IPS DF 6.9 (cell line): ENCODE measurements around the gene GBF1.

Source experiments
- DNase-seq: peaks from one replicate; pipeline ENCODE4 v3.0.0-alpha.2; 2013; ENCODE audit warnings: low read depth, low spot score
- H3K27ac ChIP-seq: one replicate; pipeline ENCODE4 v1.5.1; 2013; ENCODE audit warnings: low read length, control low read depth
- H3K27me3 ChIP-seq: 2 replicates; pipeline ENCODE4 v1.6.1; 2013; ENCODE audit warnings: mild to moderate bottlenecking, low read length; ENCODE audit not compliant: control insufficient read depth, insufficient read depth
- H3K36me3 ChIP-seq: 2 replicates; pipeline ENCODE4 v1.6.1; 2013; ENCODE audit warnings: low read length; ENCODE audit not compliant: control insufficient read depth, insufficient read depth
- H3K4me1 ChIP-seq: 2 replicates; pipeline ENCODE4 v1.6.1; 2013; ENCODE audit warnings: low read length; ENCODE audit not compliant: control insufficient read depth, insufficient read depth
- H3K4me3 ChIP-seq: 2 replicates; pipeline ENCODE4 v1.5.1; 2013; ENCODE audit warnings: mild to moderate bottlenecking, low read length
- H3K9me3 ChIP-seq: 2 replicates; pipeline ENCODE4 v1.6.1; 2013; ENCODE audit warnings: low read length, inconsistent platforms; ENCODE audit not compliant: control insufficient read depth, insufficient read depth
- WGBS: extraction: QIAGEN DNeasy Blood & Tissue Kit; methylation state at CpG from one replicate; pipeline ENCODE4 v1.1.7; 2013; ENCODE audit warnings: mixed read lengths, missing lambda C conversion rate; ENCODE audit not compliant: insufficient read length, insufficient coverage; 5-methylcytosine and 5-hydroxymethylcytosine counted together

The GBF1 gene

DNA sequence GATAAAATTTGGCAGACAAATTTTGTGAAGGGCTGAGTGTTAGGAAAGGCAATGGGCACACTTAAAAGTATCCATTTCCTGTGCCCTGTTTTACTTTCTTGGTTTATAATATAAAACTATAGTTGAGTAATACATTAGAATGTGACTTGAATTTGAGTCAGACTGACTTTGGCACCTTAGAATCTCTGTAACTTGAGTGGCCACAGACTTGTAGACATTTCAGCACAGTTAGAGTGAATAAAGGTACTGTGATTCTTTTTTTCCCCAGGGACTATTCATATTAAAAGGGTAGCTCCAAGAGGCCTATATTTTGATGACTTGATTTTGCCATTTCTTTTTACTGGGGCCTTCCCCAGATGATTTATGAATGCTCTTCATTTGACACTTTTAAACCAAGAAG, 22.4 kb downstream of the GBF1 start:
- Histone ChIP-seq H3K27me3 (no peaks in the 10 kb centered on the region), H3K9me3 (no peaks in the 10 kb centered on the region), H3K4me1 (no peaks in the 10 kb centered on the region), H3K27ac (no peak overlapping the region), H3K36me3 (no peaks in the 10 kb centered on the region), H3K4me3 (no peak overlapping the region)
- no peak for DNase-seq

- H3K27ac ChIP-seq, result no peak overlapping the region
- no peaks in the 10 kb centered on the region for H3K36me3 ChIP-seq
- H3K27me3 ChIP-seq, result no peaks in the 10 kb centered on the region
- H3K9me3 ChIP-seq, result no peaks in the 10 kb centered on the region
- H3K4me3 ChIP-seq, result no peak overlapping the region
- H3K4me1 ChIP-seq, result no peaks in the 10 kb centered on the region
- no peak for DNase-seq
Measured at GRCh38 chr10:102268375-102268888, 23.1 kb downstream of the GBF1 start.

- DNase-seq, result no peak
- H3K4me1 ChIP-seq, result no peaks in the 10 kb centered on the region
- no CpG with 5 or more reads among the region's 3 CpGs for WGBS
- H3K27me3 ChIP-seq, result no peaks in the 10 kb centered on the region
- no peak overlapping the region for H3K27ac ChIP-seq
- H3K4me3 ChIP-seq, result no peak overlapping the region
- no peaks in the 10 kb centered on the region for H3K36me3 ChIP-seq
- no peaks in the 10 kb centered on the region for H3K9me3 ChIP-seq
Measured at GRCh38 chr10:102269017-102269416, 23.7 kb downstream of the GBF1 start.

- WGBS, result no CpG with 5 or more reads among the region's 1 CpG
- Histone ChIP-seq H3K36me3 (no peaks in the 10 kb centered on the region), H3K4me3 (no peak overlapping the region), H3K4me1 (no peaks in the 10 kb centered on the region), H3K9me3 (no peaks in the 10 kb centered on the region), H3K27ac (no peak overlapping the region), H3K27me3 (no peaks in the 10 kb centered on the region)
- DNase-seq, result no peak
Measured at GRCh38 chr10:102274062-102274461, 28.7 kb downstream of the GBF1 start.

- no CpG with 5 or more reads among the region's 2 CpGs for WGBS
- no peaks in the 10 kb centered on the region for H3K4me1 ChIP-seq
- no peaks in the 10 kb centered on the region for H3K36me3 ChIP-seq
- no peak overlapping the region for H3K27ac ChIP-seq
- DNase-seq, result no peak
- no peak overlapping the region for H3K4me3 ChIP-seq
- H3K27me3 ChIP-seq, result no peaks in the 10 kb centered on the region
- no peaks in the 10 kb centered on the region for H3K9me3 ChIP-seq
Measured at GRCh38 chr10:102275343-102275742, 30.0 kb downstream of the GBF1 start.

GRCh38 chr10:102279104-102279503, 33.8 kb downstream of the GBF1 start:
- Histone ChIP-seq H3K36me3 (no peaks in the 10 kb centered on the region), H3K27ac (no peak overlapping the region), H3K27me3 (no peaks in the 10 kb centered on the region), H3K4me3 (no peak overlapping the region), H3K4me1 (no peaks in the 10 kb centered on the region), H3K9me3 (no peaks in the 10 kb centered on the region)
- no peak for DNase-seq

DNA sequence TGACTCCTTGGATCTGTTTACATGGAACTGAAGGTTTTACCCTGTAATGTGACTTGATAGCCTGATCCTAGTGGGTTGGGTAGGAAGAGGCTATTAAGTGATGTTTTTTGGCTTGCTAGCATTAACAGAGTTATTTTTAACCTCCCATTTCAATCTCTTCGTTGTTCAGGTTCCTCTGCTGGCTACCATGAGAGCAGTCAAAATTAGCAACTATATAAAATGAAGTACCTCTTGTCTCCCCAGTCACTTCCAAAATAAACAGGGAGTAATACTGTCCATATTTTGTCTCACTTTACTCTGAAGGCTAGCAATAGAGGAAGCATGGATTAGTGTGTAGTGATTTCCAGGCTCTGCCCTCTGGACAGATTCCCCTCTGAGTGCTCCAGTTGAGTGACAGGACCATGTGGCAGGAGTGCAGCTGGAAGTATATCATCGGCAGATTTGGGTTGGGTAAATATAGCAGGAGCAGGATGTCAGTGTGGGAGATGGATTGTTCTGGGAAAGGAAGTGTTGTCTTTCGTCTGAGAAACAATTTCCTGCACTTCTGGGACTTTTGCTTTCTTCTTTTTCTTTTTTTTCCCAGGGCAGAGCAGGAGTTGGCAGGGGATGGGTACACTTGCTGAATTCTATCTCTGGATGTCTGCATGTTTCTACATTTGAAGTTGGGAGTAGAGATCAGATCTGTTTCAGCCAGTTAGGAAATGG, 35.2 kb downstream of the GBF1 start:
- Histone ChIP-seq H3K27ac (no peak overlapping the region), H3K27me3 (no peaks in the 10 kb centered on the region), H3K36me3 (no peaks in the 10 kb centered on the region), H3K9me3 (no peaks in the 10 kb centered on the region), H3K4me3 (no peak overlapping the region), H3K4me1 (no peaks in the 10 kb centered on the region)
- DNase-seq, result no peak
- WGBS, result no CpG with 5 or more reads among the region's 3 CpGs

DNA sequence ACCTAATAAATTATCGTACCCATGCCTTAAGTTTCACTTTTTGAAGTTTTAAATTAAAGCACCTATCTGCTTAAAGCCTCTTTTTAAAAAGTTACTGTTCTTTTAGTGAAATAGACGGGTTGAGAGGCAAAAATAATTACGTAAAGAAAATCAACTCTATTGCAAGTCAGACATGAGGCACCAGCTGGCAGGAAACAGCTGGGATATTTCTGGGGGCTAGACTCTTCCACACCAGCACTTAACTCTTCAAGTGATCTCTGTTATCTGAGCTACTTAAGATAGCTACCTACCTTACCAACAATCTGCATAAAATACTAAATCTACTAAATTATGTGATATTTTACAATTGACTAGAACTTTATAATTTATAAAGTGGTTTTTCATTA, 35.8 kb downstream of the GBF1 start:
- no peaks in the 10 kb centered on the region for H3K9me3 ChIP-seq
- no peaks in the 10 kb centered on the region for H3K4me1 ChIP-seq
- no peak overlapping the region for H3K4me3 ChIP-seq
- no peaks in the 10 kb centered on the region for H3K36me3 ChIP-seq
- no peaks in the 10 kb centered on the region for H3K27me3 ChIP-seq
- no peak for DNase-seq
- H3K27ac ChIP-seq, result no peak overlapping the region
- no CpG with 5 or more reads among the region's 3 CpGs for WGBS

- no peaks in the 10 kb centered on the region for H3K27me3 ChIP-seq
- no peaks in the 10 kb centered on the region for H3K36me3 ChIP-seq
- no peaks in the 10 kb centered on the region for H3K4me1 ChIP-seq
- no peak for DNase-seq
- no peak overlapping the region for H3K27ac ChIP-seq
- H3K9me3 ChIP-seq, result no peaks in the 10 kb centered on the region
- no peak overlapping the region for H3K4me3 ChIP-seq
- WGBS, result no CpG with 5 or more reads among the region's 2 CpGs
Measured at GRCh38 chr10:102283488-102283887, 38.2 kb downstream of the GBF1 start.

DNA sequence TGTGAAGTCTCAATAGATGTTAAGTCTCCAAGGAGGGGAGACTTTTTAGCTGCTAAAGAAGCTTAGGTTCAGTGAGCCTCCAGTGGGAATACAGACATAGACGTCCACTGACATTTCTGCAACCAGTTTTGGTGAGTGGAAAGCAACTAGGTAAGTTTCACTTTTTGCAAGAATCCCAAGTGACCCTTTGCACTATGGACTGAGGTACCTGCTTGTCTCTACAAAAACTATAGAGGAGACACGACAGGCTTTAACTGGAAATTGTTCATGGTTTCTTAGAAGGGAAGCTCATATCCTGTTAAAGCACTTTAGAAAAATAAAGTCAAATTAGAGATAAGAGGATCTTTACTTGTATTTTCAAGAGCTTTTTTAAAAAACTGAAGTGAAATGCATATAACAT, 38.6 kb downstream of the GBF1 start:
- H3K9me3 ChIP-seq, result no peaks in the 10 kb centered on the region
- no peaks in the 10 kb centered on the region for H3K4me1 ChIP-seq
- no peaks in the 10 kb centered on the region for H3K27me3 ChIP-seq
- DNase-seq, result no peak
- no peak overlapping the region for H3K27ac ChIP-seq
- no peaks in the 10 kb centered on the region for H3K36me3 ChIP-seq
- no CpG with 5 or more reads among the region's 2 CpGs for WGBS
- H3K4me3 ChIP-seq, result no peak overlapping the region

DNA sequence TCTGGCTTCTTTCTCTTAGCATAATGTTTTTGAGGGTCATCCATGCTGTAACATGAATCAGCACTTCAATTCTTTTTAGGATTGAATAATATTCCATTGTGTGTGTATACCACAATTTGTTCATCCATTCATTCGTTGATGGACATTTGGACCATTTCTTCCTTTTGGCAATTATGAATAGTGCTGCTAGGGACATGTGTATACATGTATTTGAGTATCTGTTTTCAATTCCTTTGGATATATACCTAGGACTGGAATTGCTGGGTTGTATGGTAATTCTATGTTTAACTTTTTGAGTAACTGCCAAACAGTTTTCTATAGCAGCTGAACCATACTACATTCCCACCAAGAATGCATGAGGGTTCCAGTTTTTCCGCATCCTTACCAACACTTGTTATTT, 39.2 kb downstream of the GBF1 start:
- Histone ChIP-seq H3K27ac (no peak overlapping the region), H3K27me3 (no peaks in the 10 kb centered on the region), H3K4me1 (no peaks in the 10 kb centered on the region), H3K36me3 (no peaks in the 10 kb centered on the region), H3K9me3 (no peaks in the 10 kb centered on the region), H3K4me3 (no peak overlapping the region)
- no peak for DNase-seq
- no CpG with 5 or more reads among the region's 2 CpGs for WGBS
